Measurements from ENCODE around the gene PSMD14.

- TF ChIP-seq CTCF (conservative IDR thresholded peaks at IDR 0.05; ENCODE audit: low read length) (no peak), EZH2phosphoT487 (IDR thresholded peaks at IDR 0.05; ENCODE audit: borderline replicate concordance, low read depth, low read length) (no peak)
These were observed 59.5 kb downstream of the PSMD14 start for GRCh38 chr2:161367675-161368074.
